ENCODE results near the gene ATP9B.
"Not testable (repeated sequence)": the region's sequence is repeated elsewhere in the genome, so short reads cannot be mapped to it uniquely, and the experiment has no call there.

ATP9B gene

DNA sequence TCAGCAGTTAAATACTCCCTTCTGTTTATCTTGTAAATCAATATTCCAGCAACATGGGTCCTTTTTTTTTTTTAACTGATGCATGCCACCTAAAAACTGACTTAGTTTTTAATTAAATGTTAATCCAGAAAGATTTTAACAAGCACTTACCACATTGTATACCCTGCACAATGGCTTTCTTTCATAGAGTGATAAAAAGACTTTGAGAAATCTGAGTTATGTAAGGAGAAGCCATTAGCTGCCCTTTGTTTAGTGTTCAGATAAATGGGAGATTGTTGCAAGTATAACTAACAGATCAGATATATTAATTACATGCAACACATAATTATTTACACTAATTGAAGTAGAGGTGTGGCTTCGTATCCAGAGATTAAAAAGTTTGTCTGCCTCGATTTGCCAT lies 303.8 kb downstream of the ATP9B start:
- DNase-seq = no peak

DNA sequence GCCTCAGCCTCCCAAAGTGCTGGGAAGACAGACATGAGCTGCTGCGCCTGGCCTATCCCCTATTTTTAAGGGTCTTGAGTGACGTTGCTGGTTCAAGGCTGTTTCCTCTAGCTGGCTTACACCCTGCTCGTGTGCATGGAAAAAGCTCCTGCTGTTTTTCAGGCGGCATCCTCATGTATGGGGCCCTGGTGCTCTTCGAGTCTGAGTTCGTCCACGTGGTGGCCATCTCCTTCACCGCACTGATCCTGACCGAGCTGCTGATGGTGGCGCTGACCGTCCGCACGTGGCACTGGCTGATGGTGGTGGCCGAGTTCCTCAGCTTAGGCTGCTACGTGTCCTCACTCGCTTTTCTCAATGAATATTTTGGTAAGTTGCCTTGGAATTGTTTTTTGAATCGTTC lies 304.5 kb downstream of the ATP9B start:
- DNase-seq = no peak

- no peak for DNase-seq
Measured at GRCh38 chr18:79374408-79375171, 305.4 kb downstream of the ATP9B start.

DNA sequence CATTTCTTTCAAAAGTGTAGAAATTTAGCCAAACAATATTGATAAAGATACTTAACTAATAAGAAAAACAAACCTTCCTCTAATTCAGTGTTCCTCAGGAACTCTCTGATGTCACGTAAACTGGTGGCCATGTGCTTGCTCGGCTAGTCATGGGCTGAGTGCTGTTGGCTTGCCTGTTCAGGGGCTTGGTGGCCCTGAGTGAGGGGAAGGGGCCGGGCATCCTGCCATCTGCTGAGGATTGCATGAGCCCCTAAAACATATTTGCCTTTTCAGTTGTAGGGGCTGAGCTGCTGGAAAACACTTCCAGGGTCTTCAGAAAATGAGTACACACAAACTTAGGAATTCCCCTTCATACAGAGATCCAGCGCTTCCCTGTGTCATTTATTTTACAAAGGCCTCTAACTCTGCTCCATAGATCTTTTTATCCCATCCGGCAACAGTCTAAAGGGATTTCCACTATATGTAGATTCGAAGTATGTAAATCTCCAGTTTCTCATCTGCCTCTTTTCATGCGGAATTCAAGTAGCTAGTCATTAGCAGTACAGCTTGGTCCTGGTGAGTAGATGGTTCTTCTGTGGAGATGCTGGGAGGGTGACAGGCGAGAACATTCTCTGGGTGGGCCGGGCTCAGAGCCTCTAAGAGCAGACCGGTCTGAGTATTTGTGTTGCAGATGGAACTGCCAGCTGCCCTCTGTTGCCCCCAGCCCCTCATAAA lies 306.4 kb downstream of the ATP9B start:
- DNase-seq = no peak

GRCh38 chr18:79376661-79377060 lies 307.5 kb downstream of the ATP9B start:
- not testable (repeated sequence) for DNase-seq

DNA sequence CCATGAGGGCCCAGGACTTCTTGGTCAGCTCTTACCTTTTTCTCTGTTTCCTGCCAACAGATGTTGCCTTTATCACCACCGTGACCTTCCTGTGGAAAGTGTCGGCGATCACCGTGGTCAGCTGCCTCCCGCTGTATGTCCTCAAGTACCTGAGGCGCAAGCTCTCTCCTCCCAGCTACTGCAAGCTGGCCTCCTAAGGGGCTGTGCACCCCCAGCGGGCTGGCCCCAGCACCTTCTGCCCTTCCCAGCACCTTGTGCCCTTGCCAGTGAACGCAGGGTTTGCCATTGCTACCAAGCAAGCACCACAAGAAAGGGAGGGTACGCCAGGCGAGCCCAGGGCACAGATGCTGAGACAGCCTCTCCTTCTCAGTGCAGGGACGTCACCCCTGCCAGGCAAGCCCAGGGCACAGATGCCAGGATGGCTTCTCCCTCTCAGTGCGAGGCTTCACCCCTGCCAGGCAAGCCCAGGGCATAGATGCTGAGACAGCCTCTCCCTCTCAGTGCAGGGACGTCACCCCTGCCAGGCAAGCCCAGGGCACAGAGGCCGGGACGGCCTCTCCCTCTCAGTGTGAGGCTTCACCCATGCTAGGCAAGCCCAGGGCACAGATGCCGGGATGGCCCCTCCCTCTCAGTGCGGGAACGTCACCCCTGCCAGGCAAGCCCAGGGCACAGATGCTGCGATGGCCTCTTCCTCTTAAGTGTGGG lies 308.1 kb downstream of the ATP9B start:
- DNase-seq = no peak

GRCh38 chr18:79378536-79379250 lies 309.5 kb downstream of the ATP9B start:
- DNase-seq = peak; percentile 86

DNA sequence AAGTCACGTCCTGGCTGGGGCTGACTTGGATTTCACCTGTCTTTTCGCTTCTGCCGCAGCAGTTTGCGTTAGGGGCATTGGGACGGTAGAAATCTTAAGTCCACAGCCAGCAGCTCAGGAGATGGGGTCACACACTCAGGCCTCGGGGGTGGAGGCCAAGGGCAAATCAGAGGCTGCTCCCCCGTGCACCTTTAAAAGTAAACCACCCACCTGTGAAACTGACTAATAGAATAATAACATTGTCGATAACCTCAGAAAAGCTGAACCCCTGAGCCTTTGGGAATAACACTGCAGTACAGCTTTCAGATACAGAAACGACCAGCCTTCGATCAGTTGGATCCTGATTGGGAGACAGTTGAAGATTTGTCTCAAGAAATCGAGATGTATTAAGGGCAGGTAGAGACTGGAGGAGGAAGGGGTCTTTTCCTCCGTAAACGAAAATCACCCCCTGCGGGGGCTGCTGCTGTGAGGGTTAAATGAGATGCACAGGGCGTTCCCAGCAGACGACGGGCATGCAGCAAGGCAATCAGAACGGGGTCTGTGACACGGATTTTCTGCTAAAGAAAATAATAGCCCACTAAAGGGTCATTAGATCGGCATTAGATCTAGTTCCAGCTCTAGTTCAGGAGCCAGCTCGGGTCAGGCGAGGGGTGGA lies 310.2 kb downstream of the ATP9B start:
- DNase-seq = no peak

DNA sequence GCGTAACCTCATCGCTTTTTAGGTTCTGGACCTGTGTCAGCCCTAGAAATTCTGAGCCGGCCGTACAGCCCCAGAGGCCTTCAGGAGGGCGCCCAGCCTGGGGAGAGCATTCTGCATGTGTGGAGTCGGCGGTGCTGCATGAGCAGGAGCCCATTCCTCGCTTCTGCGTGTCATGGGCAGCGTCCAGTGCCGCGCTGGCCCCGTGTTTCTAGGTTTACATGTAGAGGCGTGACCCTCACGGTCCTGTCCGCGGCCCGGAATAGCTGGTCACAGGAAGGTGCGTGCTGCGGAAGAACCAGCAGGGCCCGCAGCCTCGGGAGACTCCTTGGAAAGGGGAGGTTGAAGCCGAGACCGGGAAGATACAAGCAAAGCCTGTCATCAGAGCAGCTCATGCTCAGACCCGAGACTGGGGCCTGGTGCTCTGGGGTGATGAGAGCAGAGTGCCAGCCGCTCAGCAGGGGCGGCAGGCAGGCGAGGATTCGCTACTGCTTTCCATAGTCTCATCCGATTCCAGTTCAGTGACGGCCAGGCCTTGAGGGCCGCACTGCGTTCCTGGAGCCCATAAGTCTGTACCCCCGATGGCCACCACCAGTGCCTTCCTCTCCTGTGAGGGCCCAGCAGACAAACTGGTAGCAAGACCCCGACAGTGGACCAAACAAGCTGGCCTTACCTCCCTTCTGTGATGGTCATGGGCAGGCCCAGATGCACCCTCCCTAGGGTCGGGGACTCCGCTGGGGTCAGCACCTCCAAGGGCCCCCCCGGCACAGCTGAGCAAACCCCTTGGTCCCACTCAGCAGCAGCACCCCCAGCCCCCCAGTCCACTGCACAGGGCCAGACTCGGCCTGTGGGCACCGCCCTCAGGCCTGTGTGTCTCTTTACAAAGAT lies 311.0 kb downstream of the ATP9B start:
- no peak for DNase-seq

DNA sequence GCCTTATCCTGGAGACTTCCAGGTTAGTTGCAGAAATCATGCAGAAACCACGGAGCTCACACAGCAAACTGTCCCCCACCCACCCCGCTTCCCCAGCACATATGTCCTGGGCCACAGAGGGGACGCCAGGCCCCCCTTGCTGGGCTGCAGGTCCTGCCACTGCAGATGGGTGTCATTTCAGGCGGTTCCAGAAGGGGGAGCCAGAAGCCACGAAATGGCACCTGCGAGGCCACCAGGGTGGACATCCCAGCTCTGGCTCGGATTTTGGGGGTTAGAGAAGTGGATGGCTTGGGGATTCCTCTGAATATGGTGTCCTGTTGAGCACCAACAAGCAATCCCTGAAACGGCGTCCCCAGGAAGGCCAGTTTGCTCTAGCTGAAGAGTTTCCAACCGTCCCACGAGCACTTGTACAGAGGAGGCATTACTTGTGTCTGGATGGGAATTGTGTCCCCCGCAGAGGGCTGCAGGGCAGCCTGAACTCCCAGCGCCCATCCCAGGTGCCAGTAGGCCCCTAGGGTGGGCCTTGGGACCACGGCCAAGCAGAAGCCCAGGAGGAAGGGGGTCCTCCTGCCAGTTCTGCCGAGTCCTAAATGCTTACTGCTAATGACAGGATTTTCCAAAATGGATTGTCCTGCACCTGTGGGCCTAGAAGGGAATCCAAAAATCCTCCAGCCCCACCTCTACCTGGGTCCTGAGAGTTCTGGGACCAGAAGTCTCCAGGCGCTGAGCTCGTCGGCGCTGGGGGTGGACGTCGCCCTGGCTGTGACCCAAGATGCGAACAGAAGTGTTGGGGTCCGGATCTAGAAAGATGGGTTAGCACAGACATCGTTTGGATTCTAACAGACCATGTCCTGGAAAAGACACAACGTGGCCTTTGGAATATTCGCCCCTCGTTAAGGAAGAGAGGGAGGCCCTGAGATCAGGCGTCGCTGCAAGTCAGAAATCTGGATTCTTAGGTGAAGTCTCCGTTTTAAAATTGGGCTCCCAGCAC lies 311.9 kb downstream of the ATP9B start:
- DNase-seq = peak; percentile 77

DNA sequence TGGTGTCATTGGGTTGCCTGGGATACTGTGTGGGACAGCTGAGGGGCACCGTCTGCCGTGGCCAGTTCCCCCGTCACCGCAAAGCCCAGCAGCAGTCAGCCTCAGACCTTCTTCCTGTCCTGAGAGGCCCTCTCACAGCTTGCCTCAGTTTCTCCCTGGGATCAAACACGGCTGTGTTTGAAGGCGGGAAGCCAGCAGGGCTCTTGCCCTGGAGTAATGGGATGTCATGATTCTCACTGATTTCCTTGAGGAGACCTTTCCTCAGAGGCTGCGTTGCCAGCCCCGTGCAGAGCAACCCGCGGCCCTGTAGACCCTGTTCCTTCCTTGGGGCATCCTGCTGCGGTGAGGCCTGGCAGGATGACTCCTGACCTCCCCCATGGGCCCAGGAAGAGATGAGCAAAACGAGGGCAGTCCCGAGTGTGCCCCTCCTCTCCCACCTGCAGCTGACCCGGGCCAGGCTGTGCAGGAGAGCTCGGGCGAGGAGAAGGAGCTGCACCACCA lies 312.7 kb downstream of the ATP9B start:
- no peak for DNase-seq

DNA sequence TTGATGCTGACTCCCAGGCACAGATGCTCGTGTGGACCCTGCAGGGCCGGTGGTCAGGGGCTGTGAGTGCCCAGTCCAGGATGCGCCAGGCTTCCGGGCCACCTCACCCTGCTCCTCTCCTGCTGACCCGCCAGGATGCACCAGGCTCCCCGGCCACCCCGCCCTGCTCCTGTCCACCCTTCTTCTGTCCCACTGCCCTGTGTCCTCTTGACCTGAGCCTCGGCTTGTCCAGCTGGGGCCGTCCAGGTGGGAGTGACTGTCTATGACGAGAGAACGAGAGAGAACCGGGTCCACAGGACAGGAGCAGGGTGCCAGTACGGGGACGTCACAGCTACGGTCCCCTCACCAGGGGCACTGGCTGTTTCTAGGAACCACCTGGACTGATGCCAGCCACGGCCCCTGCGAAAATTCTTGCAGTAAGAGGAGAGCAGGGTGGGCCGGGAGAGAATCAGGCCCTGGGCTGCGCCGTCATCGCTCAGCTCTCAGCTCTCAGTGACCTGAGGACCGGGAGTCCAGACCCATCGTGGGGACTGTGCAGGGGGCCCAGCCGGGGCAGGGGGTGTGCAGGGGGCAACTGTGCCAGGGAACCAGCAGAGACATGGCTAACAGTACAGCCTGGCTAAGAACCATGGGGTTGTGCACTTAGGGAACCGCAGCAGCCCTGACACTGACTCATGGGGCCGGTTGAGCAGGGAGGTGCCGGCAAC lies 313.6 kb downstream of the ATP9B start:
- DNase-seq = no peak

GRCh38 chr18:79383388-79384056 lies 314.3 kb downstream of the ATP9B start:
- DNase-seq = no peak

- no peak for DNase-seq
Measured at GRCh38 chr18:79384151-79384807, 315.1 kb downstream of the ATP9B start.

- no peak for DNase-seq
Measured at GRCh38 chr18:79384834-79385233, 315.6 kb downstream of the ATP9B start.

- DNase-seq = no peak
Measured at GRCh38 chr18:79385326-79385707, 316.1 kb downstream of the ATP9B start.

DNA sequence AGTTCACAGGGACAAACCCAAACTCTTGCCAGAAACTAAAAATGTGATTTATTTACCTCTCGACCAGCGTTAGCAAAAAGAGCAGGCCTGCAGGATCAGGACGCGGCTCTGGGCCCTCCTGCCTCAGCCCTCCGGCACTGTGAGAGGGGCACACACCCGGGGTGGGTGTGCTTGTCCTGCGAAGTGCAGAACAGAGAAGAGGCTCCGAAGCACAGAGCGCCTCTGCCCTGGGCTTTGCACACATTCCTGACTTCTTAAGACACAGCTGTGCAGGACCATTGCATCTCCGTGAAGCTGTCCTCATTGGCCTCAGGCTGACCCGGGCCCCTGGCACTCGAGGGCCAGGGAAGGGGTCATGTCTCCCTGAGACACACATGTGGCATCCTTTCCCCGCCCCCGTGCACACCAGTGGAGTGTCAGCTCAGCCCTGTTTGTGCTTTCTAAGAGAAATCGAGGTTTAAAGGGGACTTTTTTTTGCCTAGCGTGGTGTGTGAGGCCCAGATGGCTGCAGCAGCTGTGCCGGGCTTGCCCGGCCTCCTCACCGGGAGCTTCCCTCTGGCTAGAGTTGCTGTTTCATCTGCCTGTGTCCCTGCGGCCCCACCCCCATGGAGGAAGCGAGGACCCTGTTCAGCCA lies 316.6 kb downstream of the ATP9B start:
- no peak for DNase-seq

DNA sequence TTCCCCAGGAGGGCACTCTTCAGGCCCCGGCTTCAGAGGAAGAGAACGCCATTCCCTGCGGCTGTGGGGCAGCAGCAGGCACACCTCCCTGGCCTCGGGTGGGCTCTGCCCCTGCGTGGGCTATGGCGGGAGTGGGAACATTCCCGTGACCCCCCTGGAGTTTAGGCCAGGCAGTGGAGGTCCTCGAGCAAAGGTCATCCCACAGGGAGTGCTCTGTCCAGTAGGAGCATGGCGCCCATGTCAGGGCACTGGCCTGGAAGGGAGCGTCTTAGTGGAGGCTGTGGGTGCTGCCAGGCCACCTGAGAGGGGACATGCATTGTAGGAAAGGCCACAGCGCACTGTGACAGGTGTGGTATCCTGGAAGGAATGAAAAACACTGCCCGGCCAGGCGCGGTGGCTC lies 317.4 kb downstream of the ATP9B start:
- no peak for DNase-seq

All from activated CD4-positive, alpha-beta T cell treated with anti-CD3 and anti-CD28 coated beads, Interleukin-2, Interleukin-6, amounts not matched to agents 100 ng/mL and 50 ng/mL, durations not matched to agents 16 hours and 8 hours (primary cell).